Astrocyte of the spinal cord (primary cell): ENCODE data around the gene THRAP3.
A peak's percentile ranks its signal among the peaks of the same experiment; 100 is the strongest.
"Not testable (repeated sequence)": the region's sequence is repeated elsewhere in the genome, so short reads cannot be mapped to it uniquely, and the experiment has no call there.

Experiments used
- DNase-seq: peaks from one replicate; pipeline ENCODE4 v3.0.0; 2011; ENCODE audit warnings: low read depth, low spot score
- H3K4me3 ChIP-seq: 2 replicates; pipeline ENCODE4 v1.5.1; 2011; ENCODE audit warnings: low read depth, mild to moderate bottlenecking, low read length, moderate library complexity
- CTCF ChIP-seq: IDR thresholded peaks from 2 replicates; pipeline ENCODE4 v1.5.1; 2012; ENCODE audit warnings: low read depth, mild to moderate bottlenecking, low read length, inconsistent platforms
- in situ Hi-C: cut with HindIII; loops from 2 replicates; pipeline ENCODE4 v1.10.0; 2017; ENCODE audit warnings: low sequenced_read_pairs

The THRAP3 gene

GRCh38 chr1:36208978-36209703 is 15.1 kb upstream of the THRAP3 start:
- no peak overlapping the region for H3K4me3 ChIP-seq
- TF ChIP-seq CTCF = no peak
- DNase-seq = no peak
- in situ Hi-C loops = no loop called here

GRCh38 chr1:36211307-36211706 is 12.9 kb upstream of the THRAP3 start:
- in situ Hi-C loops = no loop called here
- H3K4me3 ChIP-seq = no peak overlapping the region
- TF ChIP-seq CTCF = no peak
- no peak for DNase-seq

GRCh38 chr1:36211841-36212240 is 12.4 kb upstream of the THRAP3 start:
- TF ChIP-seq CTCF = no peak
- in situ Hi-C loops = no loop called here
- no peak for DNase-seq
- H3K4me3 ChIP-seq = no peak overlapping the region

GRCh38 chr1:36212782-36213181 is 11.5 kb upstream of the THRAP3 start:
- H3K4me3 ChIP-seq = no peak overlapping the region
- TF ChIP-seq CTCF = no peak
- in situ Hi-C loops = no loop called here
- no peak for DNase-seq

- TF ChIP-seq CTCF = peak; percentile 45
- no peak overlapping the region for H3K4me3 ChIP-seq
- peak; percentile 50 for DNase-seq
These were observed 6.6 kb upstream of the THRAP3 start for GRCh38 chr1:36217670-36218069.

GRCh38 chr1:36221901-36222300 is 2.3 kb upstream of the THRAP3 start:
- in situ Hi-C loops, DNase-seq, H3K4me3 ChIP-seq: not testable (repeated sequence)

More at GRCh38 chr1:36217670-36218069, 6.6 kb upstream of the THRAP3 start:
- in situ Hi-C loops = no loop called here

GRCh38 chr1:36222481-36223380 is 1.5 kb upstream of the THRAP3 start:
- TF ChIP-seq CTCF = no peak
- no peak overlapping the region for H3K4me3 ChIP-seq
- in situ Hi-C loops = no loop called here
- DNase-seq = no peak
